ENCODE data around the gene PATJ. TPM values are rescaled to one million over a fixed set of nuclear protein-coding genes. Genes with fewer than 3 reads are reported as not detected.
A peak's percentile ranks its signal among the peaks of the same experiment; 100 is the strongest.

PATJ gene
- total and polyA plus RNA-seq, 2 experiments from 2014 or later: 35.3 to 68.4 TPM

GRCh38 chr1:61922950-61923480 lies 180.7 kb downstream of the PATJ start:
- peaks cover 22% of the 10 kb centered on the region for H3K36me3 Mint-ChIP-seq (ENCODE audit: low read depth)

More at GRCh38 chr1:61922950-61923480, 180.7 kb downstream of the PATJ start:
- TF ChIP-seq REST (IDR thresholded peaks at IDR 0.05; ENCODE audit: unreplicated experiment) (no peak), EZH2 (IDR thresholded peaks at IDR 0.05; ENCODE audit: low read depth, unreplicated experiment) (no peak), JUNB (IDR thresholded peaks at IDR 0.05; ENCODE audit: unreplicated experiment) (no peak), EZH2phosphoT487 (IDR thresholded peaks at IDR 0.05; ENCODE audit: unreplicated experiment) (no peak), ZNF331 (CRISPR knock-in tag; IDR thresholded peaks at IDR 0.05; ENCODE audit: low read depth) (no peak), CREB1 (CRISPR knock-in tag; IDR thresholded peaks at IDR 0.05; ENCODE audit: low read depth) (no peak), NANOG (IDR thresholded peaks at IDR 0.05; ENCODE audit: borderline replicate concordance) (no peak), ETS1 (IDR thresholded peaks at IDR 0.05) (no peak), ZNF462 (CRISPR knock-in tag; IDR thresholded peaks at IDR 0.05) (no peak), STAT1 (IDR thresholded peaks at IDR 0.05; ENCODE audit: unreplicated experiment) (no peak), ZNF114 (CRISPR knock-in tag; IDR thresholded peaks at IDR 0.05) (no peak), POLR2AphosphoS5 (IDR thresholded peaks at IDR 0.05; ENCODE audit: low read depth) (no peak)
- TF ChIP-seq, protein P1, sequence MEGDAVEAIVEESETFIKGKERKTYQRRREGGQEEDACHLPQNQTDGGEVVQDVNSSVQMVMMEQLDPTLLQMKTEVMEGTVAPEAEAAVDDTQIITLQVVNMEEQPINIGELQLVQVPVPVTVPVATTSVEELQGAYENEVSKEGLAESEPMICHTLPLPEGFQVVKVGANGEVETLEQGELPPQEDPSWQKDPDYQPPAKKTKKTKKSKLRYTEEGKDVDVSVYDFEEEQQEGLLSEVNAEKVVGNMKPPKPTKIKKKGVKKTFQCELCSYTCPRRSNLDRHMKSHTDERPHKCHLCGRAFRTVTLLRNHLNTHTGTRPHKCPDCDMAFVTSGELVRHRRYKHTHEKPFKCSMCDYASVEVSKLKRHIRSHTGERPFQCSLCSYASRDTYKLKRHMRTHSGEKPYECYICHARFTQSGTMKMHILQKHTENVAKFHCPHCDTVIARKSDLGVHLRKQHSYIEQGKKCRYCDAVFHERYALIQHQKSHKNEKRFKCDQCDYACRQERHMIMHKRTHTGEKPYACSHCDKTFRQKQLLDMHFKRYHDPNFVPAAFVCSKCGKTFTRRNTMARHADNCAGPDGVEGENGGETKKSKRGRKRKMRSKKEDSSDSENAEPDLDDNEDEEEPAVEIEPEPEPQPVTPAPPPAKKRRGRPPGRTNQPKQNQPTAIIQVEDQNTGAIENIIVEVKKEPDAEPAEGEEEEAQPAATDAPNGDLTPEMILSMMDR (conservative IDR thresholded peaks at IDR 0.05; ENCODE audit: low read depth in 2 of 2): no peak
- H3K9me2 ChIP-seq (ENCODE audit: insufficient read depth): no peaks in the 10 kb centered on the region
- H3K4me2 ChIP-seq: no peak overlapping the region
- H3K36me3 ChIP-seq (ENCODE audit: insufficient read depth): no peaks in the 10 kb centered on the region
- no peak overlapping the region for H2AFZ ChIP-seq
- Mint-ChIP-seq H3K4me1 (peaks cover 4% of the 10 kb centered on the region; the same call in 2 of the 3 replicates), H3K4me3 (no peak overlapping the region), H3K27ac (peak overlapping the region; percentile 61; the same call in 1 of the 2 replicates), H3K27me3 (ENCODE audit: insufficient read depth, low read depth, poor library complexity) (no peaks in the 10 kb centered on the region), H3K9me3 (peaks cover 2% of the 10 kb centered on the region; the same call in 1 of the 3 replicates)
- H3K4me1 ChIP-seq (ENCODE audit: insufficient read depth): no peaks in the 10 kb centered on the region
- H3K27me3 ChIP-seq (ENCODE audit: insufficient read depth): no peaks in the 10 kb centered on the region
- ATAC-seq (no peak), DNase-seq (ENCODE audit: low spot score) (no peak)
- H3K79me2 ChIP-seq (replicated peaks; ENCODE audit: insufficient read depth): no peaks in the 10 kb centered on the region
- H3K27ac ChIP-seq (ENCODE audit: low read depth): peak overlapping the region; percentile 16; the same call in 1 of the 2 replicates
- no peaks in the 10 kb centered on the region for H3F3A ChIP-seq (replicated peaks; ENCODE audit: low read depth)
- no peak overlapping the region for H3K4me3 ChIP-seq
- H4K20me1 ChIP-seq (replicated peaks; ENCODE audit: insufficient read depth): no peaks in the 10 kb centered on the region
